Esophagus squamous epithelium (tissue), 4 donors: ENCODE measurements around the gene LRRC41.

Experiments
- POLR2A ChIP-seq, 4 donors: fragments of 450-650 bp; IDR thresholded peaks; one replicate each; pipeline ENCODE4 v1.6.1; 2017; ENCODE audit warnings: antibody characterized with exemption in 4 of 4, mild to moderate bottlenecking in 4 of 4, moderate library complexity in 3 of 4
- TF ChIP-seq, protein P1 (sequence below), 6 experiments: fragments of 450-650 bp in 4 of 6; fragments of 200-600 bp in 2 of 6; sonication (generic) in 2 of 6; IDR thresholded peaks; one replicate each; pipeline ENCODE4 v1.5.1; 2016 to 2019; ENCODE audit warnings: antibody characterized with exemption in 6 of 6, mild to moderate bottlenecking in 4 of 6, moderate library complexity in 4 of 6

DNA sequence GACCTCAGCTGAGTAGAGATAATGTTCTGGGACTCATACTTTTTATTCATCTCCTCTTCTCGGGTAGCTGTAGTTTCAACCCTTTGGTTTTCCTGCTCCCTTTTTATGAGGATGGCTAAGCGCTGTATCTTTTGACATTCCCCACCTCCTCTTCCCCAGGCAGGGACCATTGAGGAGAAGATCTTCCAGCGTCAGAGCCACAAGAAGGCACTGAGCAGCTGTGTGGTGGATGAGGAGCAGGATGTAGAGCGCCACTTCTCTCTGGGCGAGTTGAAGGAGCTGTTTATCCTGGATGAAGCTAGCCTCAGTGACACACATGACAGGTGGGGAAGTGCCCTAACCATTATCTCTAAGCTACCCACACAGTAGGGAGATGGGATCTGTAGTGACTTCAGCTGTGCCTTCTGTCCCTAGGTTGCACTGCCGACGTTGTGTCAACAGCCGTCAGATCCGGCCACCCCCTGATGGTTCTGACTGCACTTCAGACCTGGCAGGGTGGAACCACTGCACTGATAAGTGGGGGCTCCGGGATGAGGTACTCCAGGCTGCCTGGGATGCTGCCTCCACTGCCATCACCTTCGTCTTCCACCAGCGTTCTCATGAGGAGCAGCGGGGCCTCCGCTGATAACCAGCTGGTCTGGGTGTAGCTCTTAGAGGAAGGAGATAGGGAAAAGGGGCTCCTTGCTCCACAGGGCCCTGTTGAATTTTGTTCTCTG, 25.6 kb downstream of the LRRC41 start:
- TF ChIP-seq, protein P1, sequence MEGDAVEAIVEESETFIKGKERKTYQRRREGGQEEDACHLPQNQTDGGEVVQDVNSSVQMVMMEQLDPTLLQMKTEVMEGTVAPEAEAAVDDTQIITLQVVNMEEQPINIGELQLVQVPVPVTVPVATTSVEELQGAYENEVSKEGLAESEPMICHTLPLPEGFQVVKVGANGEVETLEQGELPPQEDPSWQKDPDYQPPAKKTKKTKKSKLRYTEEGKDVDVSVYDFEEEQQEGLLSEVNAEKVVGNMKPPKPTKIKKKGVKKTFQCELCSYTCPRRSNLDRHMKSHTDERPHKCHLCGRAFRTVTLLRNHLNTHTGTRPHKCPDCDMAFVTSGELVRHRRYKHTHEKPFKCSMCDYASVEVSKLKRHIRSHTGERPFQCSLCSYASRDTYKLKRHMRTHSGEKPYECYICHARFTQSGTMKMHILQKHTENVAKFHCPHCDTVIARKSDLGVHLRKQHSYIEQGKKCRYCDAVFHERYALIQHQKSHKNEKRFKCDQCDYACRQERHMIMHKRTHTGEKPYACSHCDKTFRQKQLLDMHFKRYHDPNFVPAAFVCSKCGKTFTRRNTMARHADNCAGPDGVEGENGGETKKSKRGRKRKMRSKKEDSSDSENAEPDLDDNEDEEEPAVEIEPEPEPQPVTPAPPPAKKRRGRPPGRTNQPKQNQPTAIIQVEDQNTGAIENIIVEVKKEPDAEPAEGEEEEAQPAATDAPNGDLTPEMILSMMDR (IDR thresholded peaks at IDR 0.05): no peak
- no peak for TF ChIP-seq POLR2A (IDR thresholded peaks at IDR 0.05)
